ENCODE data around the gene FGF14. TPM values are rescaled to one million over a fixed set of nuclear protein-coding genes. Genes with fewer than 3 reads are reported as not detected.
"Not testable (repeated sequence)": the region's sequence is repeated elsewhere in the genome, so short reads cannot be mapped to it uniquely, and the experiment has no call there.

Gene FGF14
- total RNA-seq, 1 experiment from 2014 or later, result 1.0 TPM

GRCh38 chr13:102195566-102196462 lies 206.0 kb downstream of the FGF14 start:
- DNase-seq (ENCODE audit: low spot score), result peak; percentile 39

DNA sequence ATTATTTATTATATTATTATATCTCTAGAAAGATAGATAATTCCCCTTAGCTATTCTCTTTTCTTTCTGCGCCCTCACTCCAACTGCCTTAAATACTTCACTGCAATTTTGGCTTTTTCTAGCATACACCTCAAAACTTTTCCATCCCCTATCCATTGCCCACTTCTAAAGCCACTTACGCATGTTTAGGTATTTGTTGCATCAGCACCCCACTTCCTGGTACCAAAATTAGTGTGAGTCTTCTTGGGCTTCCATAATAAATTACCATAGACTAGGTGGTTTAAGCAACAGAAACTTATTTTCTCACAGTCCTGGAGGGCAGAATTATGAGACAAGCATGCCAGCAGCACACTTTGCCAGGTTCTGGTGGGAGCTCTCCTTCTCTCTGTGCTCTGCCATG lies 209.0 kb downstream of the FGF14 start:
- DNase-seq (ENCODE audit: low spot score), result no peak

DNA sequence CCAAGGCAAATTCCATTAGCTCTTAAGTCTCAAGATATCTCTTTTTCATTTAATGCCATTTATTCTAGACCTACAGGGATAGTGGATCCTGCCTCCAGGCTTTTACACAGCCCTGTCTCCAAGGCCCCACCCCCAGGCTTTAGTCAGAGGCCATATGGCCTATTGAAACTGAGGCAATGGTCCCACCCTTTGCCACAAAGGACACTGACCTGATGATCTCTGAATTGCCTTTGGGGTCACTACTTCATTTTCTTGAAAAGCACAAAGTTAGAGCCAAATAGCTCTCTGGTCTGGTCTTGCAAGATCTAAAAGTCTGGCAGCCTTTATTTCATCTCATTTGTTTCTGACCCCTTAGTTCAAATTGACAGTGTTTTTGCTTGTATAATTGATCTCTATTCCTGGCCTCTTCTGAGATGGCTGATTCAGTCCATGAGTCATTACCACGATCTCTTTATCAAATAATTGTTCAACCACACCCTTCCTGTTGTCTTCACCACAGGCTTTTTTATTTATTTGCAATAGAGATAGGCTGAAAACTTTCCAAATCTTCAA lies 209.8 kb downstream of the FGF14 start:
- DNase-seq (ENCODE audit: low spot score), result peak; percentile 31

- DNase-seq (ENCODE audit: low spot score), result no peak
Observed at GRCh38 chr13:102190930-102191329, 210.9 kb downstream of the FGF14 start.

- DNase-seq (ENCODE audit: low spot score), result no peak
Observed at GRCh38 chr13:102187313-102187712, 214.5 kb downstream of the FGF14 start.

DNA sequence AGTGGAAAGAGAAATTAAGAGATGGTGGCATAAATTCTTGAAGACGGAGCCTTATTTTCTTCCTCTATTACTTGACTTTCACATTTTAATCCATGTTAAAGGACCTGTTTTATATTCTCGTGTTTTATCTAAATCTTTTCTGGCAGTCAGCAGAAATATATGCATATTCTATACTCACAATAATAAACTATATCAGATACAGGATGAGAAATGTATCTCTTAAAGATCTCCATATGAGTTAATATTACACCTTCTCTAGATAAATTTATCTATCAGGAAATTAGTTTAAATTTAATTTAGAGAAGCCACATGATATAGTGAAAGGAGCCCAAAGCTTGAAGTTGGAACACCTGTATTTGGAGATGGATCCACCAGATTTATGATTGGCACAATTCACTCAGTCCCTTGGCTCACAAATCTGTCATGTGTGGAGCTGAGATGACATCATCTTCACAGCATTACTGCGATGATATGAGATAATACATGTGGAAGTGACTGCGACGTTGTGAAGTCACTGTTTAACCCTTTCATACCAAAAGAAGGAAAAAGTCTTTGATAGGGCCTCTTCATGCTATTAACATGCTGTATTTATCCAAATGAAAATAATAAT lies 216.4 kb downstream of the FGF14 start:
- DNase-seq (ENCODE audit: low spot score), result no peak

GRCh38 chr13:102183509-102184182 lies 218.2 kb downstream of the FGF14 start:
- no peak for DNase-seq (ENCODE audit: low spot score)

GRCh38 chr13:102182170-102182569 lies 219.7 kb downstream of the FGF14 start:
- DNase-seq (ENCODE audit: low spot score), result no peak

DNA sequence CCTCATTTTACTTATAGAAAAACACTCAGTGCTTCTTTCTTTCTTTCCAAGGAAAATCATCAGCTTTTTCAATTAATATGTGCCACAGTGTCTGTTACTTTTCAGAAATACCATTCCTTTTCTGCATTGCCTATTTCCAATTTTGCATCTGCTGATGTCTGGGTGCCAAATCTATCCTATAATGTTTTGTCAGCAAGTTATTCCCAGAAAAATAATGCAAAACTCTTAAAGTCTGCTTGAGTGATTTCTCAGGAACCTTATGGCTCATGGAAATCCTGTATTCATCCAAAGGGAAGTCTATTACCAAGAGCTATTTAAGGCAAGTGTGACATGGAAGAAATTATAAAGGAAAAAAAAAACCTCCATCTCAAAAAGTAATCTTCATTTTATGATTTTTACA lies 224.4 kb downstream of the FGF14 start:
- DNase-seq (ENCODE audit: low spot score), result no peak

- no peak for DNase-seq (ENCODE audit: low spot score)
Observed at GRCh38 chr13:102176846-102177245, 225.0 kb downstream of the FGF14 start.

- DNase-seq (ENCODE audit: low spot score), result no peak
Observed at GRCh38 chr13:102172406-102172805, 229.4 kb downstream of the FGF14 start.

- no peak for DNase-seq (ENCODE audit: low spot score)
Observed at GRCh38 chr13:102170305-102170704, 231.5 kb downstream of the FGF14 start.

DNA sequence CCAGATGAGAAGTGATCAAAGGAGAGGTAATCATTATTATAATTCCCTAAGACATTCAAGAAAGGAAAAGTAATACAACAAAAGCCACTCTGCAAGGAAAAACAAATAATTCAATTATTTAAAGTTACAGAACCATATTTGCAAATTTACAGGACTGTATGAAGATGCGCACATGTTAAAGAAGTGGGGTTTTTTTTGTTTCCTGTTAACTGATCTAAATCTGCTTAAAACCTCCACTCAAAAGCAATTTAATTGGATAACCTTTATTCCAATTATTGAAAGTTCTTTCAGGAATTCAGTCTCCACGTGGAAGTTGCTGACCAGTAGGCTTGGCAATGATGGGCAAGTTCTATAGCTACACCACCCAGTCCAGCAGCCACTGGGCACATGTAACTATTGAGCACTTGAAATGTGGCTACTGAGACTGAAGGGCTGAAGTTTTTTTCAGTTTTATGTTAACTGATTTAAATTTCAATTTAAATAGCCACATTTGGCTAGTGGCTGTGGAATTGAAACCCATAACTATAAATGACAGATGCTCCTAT lies 232.3 kb downstream of the FGF14 start:
- no peak for DNase-seq (ENCODE audit: low spot score)

GRCh38 chr13:102152790-102153189 lies 249.1 kb downstream of the FGF14 start:
- DNase-seq (ENCODE audit: low spot score), result no peak

- no peak for DNase-seq (ENCODE audit: low spot score)
Observed at GRCh38 chr13:102147353-102147752, 254.5 kb downstream of the FGF14 start.

GRCh38 chr13:102145750-102146149 lies 256.1 kb downstream of the FGF14 start:
- DNase-seq (ENCODE audit: low spot score), result no peak

DNA sequence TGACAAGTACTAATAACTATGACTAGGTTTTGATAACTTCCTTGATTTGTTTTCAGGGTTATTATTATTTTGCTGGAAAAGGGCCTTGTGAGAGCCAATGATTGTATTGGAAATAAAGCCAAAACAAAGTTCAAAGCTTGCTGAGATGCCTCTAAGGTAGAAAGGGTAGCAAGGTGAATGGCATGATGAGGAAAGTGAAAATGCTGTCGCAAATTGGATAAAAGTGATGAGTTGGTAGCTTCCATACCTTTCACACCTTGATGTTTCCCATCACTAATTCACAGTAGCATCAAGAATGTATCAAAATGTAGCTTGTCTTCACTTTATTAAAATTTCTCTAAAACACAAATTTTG lies 259.4 kb downstream of the FGF14 start:
- DNase-seq (ENCODE audit: low spot score), result no peak

DNA sequence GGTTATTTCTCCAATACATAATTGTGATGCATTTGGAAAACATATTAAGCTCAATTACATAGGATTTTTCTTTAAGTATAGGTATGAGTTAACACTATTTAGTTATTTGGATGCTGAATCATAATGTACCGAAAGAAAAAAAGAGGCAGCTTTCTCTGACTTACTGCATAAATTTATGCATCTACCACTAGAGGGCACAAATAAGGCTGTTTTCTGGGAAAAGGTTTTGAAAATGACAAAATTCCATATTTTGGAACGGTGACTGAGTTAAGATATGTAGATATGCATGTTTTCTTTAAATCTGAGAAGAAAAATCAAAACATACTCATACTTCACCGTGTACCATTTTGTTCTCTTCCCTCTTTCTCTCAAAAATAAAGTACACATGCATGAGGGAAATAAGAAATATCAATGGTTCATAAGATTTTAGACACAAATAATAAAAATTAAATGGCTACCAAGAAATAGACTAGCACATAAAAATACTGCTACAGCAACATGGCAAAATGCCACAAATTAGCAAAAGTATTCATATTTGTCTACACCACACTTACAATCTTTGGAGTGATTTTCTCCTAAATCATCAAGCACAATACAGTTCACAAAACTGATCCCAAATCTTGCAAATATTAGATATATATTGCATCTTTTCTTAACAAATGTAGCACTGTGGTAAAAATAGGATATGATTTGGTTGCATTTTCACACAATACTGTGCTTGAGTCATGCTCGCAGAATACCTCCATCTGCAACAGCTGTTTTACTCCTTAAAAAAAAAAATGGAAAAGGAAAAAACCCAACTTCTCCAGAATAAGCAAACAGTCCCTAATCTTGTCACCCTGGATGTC lies 260.0 kb downstream of the FGF14 start:
- no peak for DNase-seq (ENCODE audit: low spot score)

DNA sequence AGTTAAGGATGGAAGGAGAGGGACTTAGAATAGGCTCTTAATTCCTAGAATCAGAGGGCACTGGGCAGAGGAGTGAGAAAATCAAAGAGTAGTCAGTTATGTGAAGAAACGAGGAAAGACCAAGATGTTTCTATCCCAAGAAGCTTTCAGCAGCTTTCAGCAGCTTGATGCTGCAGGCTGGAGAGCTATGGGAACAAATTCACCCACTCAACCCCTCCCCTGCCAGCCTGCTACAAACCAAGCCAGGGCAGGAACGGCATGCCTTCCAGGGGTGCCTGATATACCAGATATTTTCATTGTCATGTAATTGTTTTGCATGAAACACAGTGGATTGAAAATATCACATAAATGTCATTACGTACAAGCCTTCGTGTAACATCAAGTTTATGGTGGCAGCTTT lies 262.2 kb downstream of the FGF14 start:
- DNase-seq (ENCODE audit: low spot score), result no peak

- DNase-seq (ENCODE audit: low spot score), result no peak
Observed at GRCh38 chr13:102138635-102139190, 263.1 kb downstream of the FGF14 start.

DNA sequence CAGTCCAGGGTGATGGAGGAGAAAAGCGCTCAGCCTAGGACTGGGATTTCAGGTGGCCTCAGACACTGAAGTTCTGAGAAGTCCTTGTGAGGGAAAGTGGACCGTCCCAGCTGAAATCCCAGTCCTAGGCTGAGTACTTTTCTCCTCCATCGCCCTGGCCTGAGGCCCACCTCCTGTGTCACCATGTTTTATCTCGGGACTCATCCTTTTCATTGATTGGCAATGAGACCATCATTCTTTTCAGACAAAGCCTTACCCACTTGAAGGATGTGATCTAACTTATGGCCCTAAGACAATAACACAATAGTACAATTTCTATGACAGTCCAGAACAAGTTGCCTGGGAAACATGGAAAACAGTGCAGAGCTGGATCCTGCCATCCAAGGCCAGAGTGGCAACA lies 263.9 kb downstream of the FGF14 start:
- not testable (repeated sequence) for DNase-seq (ENCODE audit: low spot score)
